ENCODE measurements around the gene NOP9.

Gene NOP9

DNA sequence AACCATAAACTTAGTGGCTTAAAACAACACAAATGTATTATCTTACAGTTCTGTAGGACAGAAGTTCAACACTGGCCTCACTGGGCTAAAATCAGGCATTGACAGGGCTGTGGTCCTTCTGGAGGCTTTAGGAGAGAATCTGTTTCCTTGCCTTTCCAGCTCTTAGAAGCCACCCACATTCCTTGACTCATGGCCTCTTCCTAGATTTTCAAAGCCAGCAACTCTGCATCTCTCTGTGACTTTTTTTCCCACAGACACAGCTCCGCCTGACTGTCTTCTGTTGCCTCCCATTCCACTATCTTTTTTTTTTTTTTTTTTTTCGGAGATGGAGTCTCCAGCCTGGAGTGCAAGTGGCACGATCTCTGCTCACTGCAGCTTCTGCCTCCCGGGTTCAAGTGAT lies 56.6 kb downstream of the NOP9 start:
- no peak for DNase-seq
